Measurements from ENCODE around the gene MPL.

GRCh38 chr1:43351421-43352350 is 14.1 kb downstream of the MPL start:
- TF ChIP-seq, protein P1, sequence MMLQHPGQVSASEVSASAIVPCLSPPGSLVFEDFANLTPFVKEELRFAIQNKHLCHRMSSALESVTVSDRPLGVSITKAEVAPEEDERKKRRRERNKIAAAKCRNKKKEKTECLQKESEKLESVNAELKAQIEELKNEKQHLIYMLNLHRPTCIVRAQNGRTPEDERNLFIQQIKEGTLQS (CRISPR knock-in tag; conservative IDR thresholded peaks at IDR 0.05), result no peak
- TF ChIP-seq CTCF (IDR thresholded peaks at IDR 0.05) (no peak), ZNF263 (CRISPR knock-in tag; IDR thresholded peaks at IDR 0.05; ENCODE audit: low read depth) (no peak), ZBTB21 (CRISPR knock-in tag; IDR thresholded peaks at IDR 0.05; ENCODE audit: borderline replicate concordance) (no peak), ZNF232 (CRISPR knock-in tag; IDR thresholded peaks at IDR 0.05) (no peak), NR2C2 (CRISPR knock-in tag; IDR thresholded peaks at IDR 0.05) (no peak), ZNF121 (CRISPR knock-in tag; IDR thresholded peaks at IDR 0.05) (no peak), FOXP4 (CRISPR knock-in tag; IDR thresholded peaks at IDR 0.05) (no peak)
- TF ChIP-seq, protein P2, sequence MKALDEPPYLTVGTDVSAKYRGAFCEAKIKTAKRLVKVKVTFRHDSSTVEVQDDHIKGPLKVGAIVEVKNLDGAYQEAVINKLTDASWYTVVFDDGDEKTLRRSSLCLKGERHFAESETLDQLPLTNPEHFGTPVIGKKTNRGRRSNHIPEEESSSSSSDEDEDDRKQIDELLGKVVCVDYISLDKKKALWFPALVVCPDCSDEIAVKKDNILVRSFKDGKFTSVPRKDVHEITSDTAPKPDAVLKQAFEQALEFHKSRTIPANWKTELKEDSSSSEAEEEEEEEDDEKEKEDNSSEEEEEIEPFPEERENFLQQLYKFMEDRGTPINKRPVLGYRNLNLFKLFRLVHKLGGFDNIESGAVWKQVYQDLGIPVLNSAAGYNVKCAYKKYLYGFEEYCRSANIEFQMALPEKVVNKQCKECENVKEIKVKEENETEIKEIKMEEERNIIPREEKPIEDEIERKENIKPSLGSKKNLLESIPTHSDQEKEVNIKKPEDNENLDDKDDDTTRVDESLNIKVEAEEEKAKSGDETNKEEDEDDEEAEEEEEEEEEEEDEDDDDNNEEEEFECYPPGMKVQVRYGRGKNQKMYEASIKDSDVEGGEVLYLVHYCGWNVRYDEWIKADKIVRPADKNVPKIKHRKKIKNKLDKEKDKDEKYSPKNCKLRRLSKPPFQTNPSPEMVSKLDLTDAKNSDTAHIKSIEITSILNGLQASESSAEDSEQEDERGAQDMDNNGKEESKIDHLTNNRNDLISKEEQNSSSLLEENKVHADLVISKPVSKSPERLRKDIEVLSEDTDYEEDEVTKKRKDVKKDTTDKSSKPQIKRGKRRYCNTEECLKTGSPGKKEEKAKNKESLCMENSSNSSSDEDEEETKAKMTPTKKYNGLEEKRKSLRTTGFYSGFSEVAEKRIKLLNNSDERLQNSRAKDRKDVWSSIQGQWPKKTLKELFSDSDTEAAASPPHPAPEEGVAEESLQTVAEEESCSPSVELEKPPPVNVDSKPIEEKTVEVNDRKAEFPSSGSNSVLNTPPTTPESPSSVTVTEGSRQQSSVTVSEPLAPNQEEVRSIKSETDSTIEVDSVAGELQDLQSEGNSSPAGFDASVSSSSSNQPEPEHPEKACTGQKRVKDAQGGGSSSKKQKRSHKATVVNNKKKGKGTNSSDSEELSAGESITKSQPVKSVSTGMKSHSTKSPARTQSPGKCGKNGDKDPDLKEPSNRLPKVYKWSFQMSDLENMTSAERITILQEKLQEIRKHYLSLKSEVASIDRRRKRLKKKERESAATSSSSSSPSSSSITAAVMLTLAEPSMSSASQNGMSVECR (CRISPR knock-in tag; IDR thresholded peaks at IDR 0.05; ENCODE audit: borderline replicate concordance), result no peak
- TF ChIP-seq, protein P3, sequence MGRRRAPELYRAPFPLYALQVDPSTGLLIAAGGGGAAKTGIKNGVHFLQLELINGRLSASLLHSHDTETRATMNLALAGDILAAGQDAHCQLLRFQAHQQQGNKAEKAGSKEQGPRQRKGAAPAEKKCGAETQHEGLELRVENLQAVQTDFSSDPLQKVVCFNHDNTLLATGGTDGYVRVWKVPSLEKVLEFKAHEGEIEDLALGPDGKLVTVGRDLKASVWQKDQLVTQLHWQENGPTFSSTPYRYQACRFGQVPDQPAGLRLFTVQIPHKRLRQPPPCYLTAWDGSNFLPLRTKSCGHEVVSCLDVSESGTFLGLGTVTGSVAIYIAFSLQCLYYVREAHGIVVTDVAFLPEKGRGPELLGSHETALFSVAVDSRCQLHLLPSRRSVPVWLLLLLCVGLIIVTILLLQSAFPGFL (CRISPR knock-in tag; IDR thresholded peaks at IDR 0.05; ENCODE audit: borderline replicate concordance), result no peak
